ENCODE results near the gene CBY2.
"Not testable (repeated sequence)": the region's sequence is repeated elsewhere in the genome, so short reads cannot be mapped to it uniquely, and the experiment has no call there.

The CBY2 gene

GRCh38 chr13:45748941-45749759 lies 47.0 kb downstream of the CBY2 start:
- no peak for DNase-seq

- no peak for DNase-seq
These were observed 48.4 kb downstream of the CBY2 start for GRCh38 chr13:45750566-45750965.

- DNase-seq, result no peak
These were observed 49.8 kb downstream of the CBY2 start for GRCh38 chr13:45751885-45752284.

GRCh38 chr13:45752510-45752909 lies 50.4 kb downstream of the CBY2 start:
- no peak for DNase-seq

GRCh38 chr13:45756498-45756897 lies 54.4 kb downstream of the CBY2 start:
- not testable (repeated sequence) for DNase-seq

GRCh38 chr13:45757589-45757988 lies 55.5 kb downstream of the CBY2 start:
- not testable (repeated sequence) for DNase-seq

GRCh38 chr13:45763419-45763818 lies 61.3 kb downstream of the CBY2 start:
- DNase-seq, result no peak

Data from NCI-H345 (cell line).